ENCODE results near the gene SPTBN4. TPM values are rescaled to one million over a fixed set of nuclear protein-coding genes. Genes with fewer than 3 reads are reported as not detected.
A peak's percentile ranks its signal among the peaks of the same experiment; 100 is the strongest.

SPTBN4 gene
- total RNA-seq, 5 donors from 2014 or later (not counting 1 experiment from before 2014, with no cell fraction given), result 0.37 to 1.2 (median 0.66) TPM

- Mint-ChIP-seq H3K9me3 (no peaks in the 10 kb centered on the region), H3K4me3 (peak overlapping the region; percentile 84 to 87 (median 84))
- peak; percentile 37 to 80 (median 63) for DNase-seq
These were observed 45.7 kb upstream of the SPTBN4 start for GRCh38 chr19:40420766-40421765.

GRCh38 chr19:40421993-40422747 is 44.6 kb upstream of the SPTBN4 start:
- no peak overlapping the region for H3K4me3 ChIP-seq (ENCODE audit: control insufficient read depth in 1 of 2, extremely low read depth in 1 of 2, low read length in 1 of 2)
- DNase-seq (no peak), ATAC-seq (replicated peaks in 1 of 4) (no peak)
- no peaks in the 10 kb centered on the region for H3K9me3 Mint-ChIP-seq
- peak overlapping the region; percentile 84 to 87 (median 84) for H3K4me3 Mint-ChIP-seq
- H3K27ac Mint-ChIP-seq, result peak overlapping the region; percentile 96 to 97
- POLR2A ChIA-PET, result interaction anchor here in 1 of 2 donors (0.6 kb wide), 1 partner anchor 22 kb away, joined by 6 read pairs; the partner anchor contains the start of gene SERTAD3
- H3K27ac ChIP-seq (ENCODE audit: low read length), result peak overlapping the region; percentile 85
- H3K4me1 ChIP-seq (ENCODE audit: control insufficient read depth in 1 of 2, extremely low read depth in 1 of 2, insufficient read depth in 2 of 2, low read length in 2 of 2), result peaks cover 12 to 48% of the 10 kb centered on the region in 2 experiments
- CTCF ChIA-PET, result interaction anchor here in 1 of 2 donors (0.7 kb wide), 1 partner anchor 21 kb away, joined by 5 read pairs; no protein-coding TSS in a partner anchor
- H3K4me1 Mint-ChIP-seq, result peaks cover 40 to 42% (median 41%) of the 10 kb centered on the region in 3 donors
- H3K27me3 Mint-ChIP-seq, result no peaks in the 10 kb centered on the region
- 78% methylated on average over 10 of the region's 16 CpGs for WGBS (ENCODE audit: insufficient coverage)
- peaks cover 0 to 4% of the 10 kb centered on the region in 2 experiments for H3K27me3 ChIP-seq (replicated peaks in 1 of 2; ENCODE audit: control insufficient read depth in 2 of 2, extremely low read depth in 1 of 2, insufficient read depth in 2 of 2, low read length in 1 of 2)
- no peaks in the 10 kb centered on the region for H3K9me3 ChIP-seq
- H3K36me3 ChIP-seq (ENCODE audit: control insufficient read depth in 2 of 2, extremely low read depth in 1 of 2, insufficient read depth in 1 of 2, low read length in 1 of 2), result peaks cover 0 to 7% of the 10 kb centered on the region in 2 donors
- peaks cover 5% of the 10 kb centered on the region for H3K36me3 Mint-ChIP-seq

More at GRCh38 chr19:40420766-40421765, 45.7 kb upstream of the SPTBN4 start:
- Histone ChIP-seq H3K4me1 (ENCODE audit: control insufficient read depth in 1 of 2, extremely low read depth in 1 of 2, insufficient read depth in 2 of 2, low read length in 2 of 2) (peaks cover 9 to 50% of the 10 kb centered on the region in 2 experiments), H3K27ac (ENCODE audit: low read length) (peak overlapping the region; percentile 85), H3K9me3 (no peaks in the 10 kb centered on the region), H3K27me3 (replicated peaks in 1 of 2; ENCODE audit: control insufficient read depth in 2 of 2, extremely low read depth in 1 of 2, insufficient read depth in 2 of 2, low read length in 1 of 2) (peaks cover 0 to 4% of the 10 kb centered on the region in 2 experiments), H3K4me3 (ENCODE audit: control insufficient read depth in 1 of 2, extremely low read depth in 1 of 2, low read length in 1 of 2) (peak overlapping the region; percentile 89 to 98), H3K36me3 (ENCODE audit: control insufficient read depth in 2 of 2, extremely low read depth in 1 of 2, insufficient read depth in 1 of 2, low read length in 1 of 2) (peaks cover 0 to 7% of the 10 kb centered on the region in 2 donors)
- Mint-ChIP-seq H3K4me1 (peaks cover 40 to 45% (median 42%) of the 10 kb centered on the region in 3 donors), H3K36me3 (peaks cover 5% of the 10 kb centered on the region), H3K27ac (peak overlapping the region; percentile 96 to 97), H3K27me3 (no peaks in the 10 kb centered on the region)
- ChIA-PET POLR2A (interaction anchor here (0.6 to 1.0 kb wide), 6 partner anchors 10 to 994 kb away, joined by 3 to 7 read pairs (median 4); partner anchors contain the start of gene BLVRB (in 1 of the 2)), CTCF (interaction anchor here (0.5 to 1.8 kb wide), 21 partner anchors 10 to 888 kb away, joined by 3 to 12 read pairs (median 4); partner anchors contain the start of genes BLVRB (in 1 of the 2) and EID2B (in 1 of the 2))
- 2% methylated on average over 52 of the region's 56 CpGs for WGBS (ENCODE audit: insufficient coverage)
- ATAC-seq (replicated peaks in 1 of 4), result peak; percentile 40 to 53 (median 51)

GRCh38 chr19:40422748-40423566 is 43.8 kb upstream of the SPTBN4 start:
- ATAC-seq (replicated peaks in 1 of 4), result no peak
- Histone ChIP-seq H3K9me3 (no peaks in the 10 kb centered on the region), H3K4me3 (ENCODE audit: control insufficient read depth in 1 of 2, extremely low read depth in 1 of 2, low read length in 1 of 2) (no peak overlapping the region), H3K4me1 (ENCODE audit: control insufficient read depth in 1 of 2, extremely low read depth in 1 of 2, insufficient read depth in 2 of 2, low read length in 2 of 2) (peaks cover 12 to 46% of the 10 kb centered on the region in 2 experiments), H3K27ac (ENCODE audit: low read length) (peak overlapping the region; percentile 85), H3K36me3 (ENCODE audit: control insufficient read depth in 2 of 2, extremely low read depth in 1 of 2, insufficient read depth in 1 of 2, low read length in 1 of 2) (peaks cover 0 to 7% of the 10 kb centered on the region in 2 donors), H3K27me3 (replicated peaks in 1 of 2; ENCODE audit: control insufficient read depth in 2 of 2, extremely low read depth in 1 of 2, insufficient read depth in 2 of 2, low read length in 1 of 2) (no peaks in the 10 kb centered on the region)
- ChIA-PET POLR2A (interaction anchor here (0.6 to 1.0 kb wide), 2 partner anchors 21 to 43 kb away, joined by 3 to 6 read pairs; partner anchors contain the start of genes BLVRB (in 1 of the 2) and SERTAD3 (in 1 of the 2)), CTCF (no interaction called here)
- no peak for DNase-seq
- Mint-ChIP-seq H3K36me3 (peaks cover 5% of the 10 kb centered on the region), H3K4me1 (peaks cover 33 to 38% (median 38%) of the 10 kb centered on the region in 3 donors), H3K9me3 (no peaks in the 10 kb centered on the region), H3K4me3 (peak overlapping the region; percentile 53 to 87 (median 84)), H3K27ac (peak overlapping the region; percentile 96 to 97), H3K27me3 (no peaks in the 10 kb centered on the region)
- WGBS (ENCODE audit: insufficient coverage), result 95% methylated on average over 25 of the region's 31 CpGs

- Mint-ChIP-seq H3K27ac (peak overlapping the region; percentile 48 to 83), H3K36me3 (peaks cover 5% of the 10 kb centered on the region), H3K4me3 (peak overlapping the region; percentile 14 to 98 (median 21)), H3K27me3 (no peaks in the 10 kb centered on the region), H3K9me3 (no peaks in the 10 kb centered on the region), H3K4me1 (peaks cover 28 to 37% (median 32%) of the 10 kb centered on the region in 3 donors)
- H3K27me3 ChIP-seq (replicated peaks in 1 of 2; ENCODE audit: control insufficient read depth in 2 of 2, extremely low read depth in 1 of 2, insufficient read depth in 2 of 2, low read length in 1 of 2), result no peaks in the 10 kb centered on the region
- no peak for ATAC-seq (replicated peaks in 1 of 4)
- peak overlapping the region; percentile 89 for H3K27ac ChIP-seq (ENCODE audit: low read length)
- H3K9me3 ChIP-seq, result no peaks in the 10 kb centered on the region
- H3K4me3 ChIP-seq (ENCODE audit: control insufficient read depth in 1 of 2, extremely low read depth in 1 of 2, low read length in 1 of 2), result no peak overlapping the region
- H3K36me3 ChIP-seq (ENCODE audit: control insufficient read depth in 2 of 2, extremely low read depth in 1 of 2, insufficient read depth in 1 of 2, low read length in 1 of 2), result peaks cover 0 to 7% of the 10 kb centered on the region in 2 donors
- CTCF ChIA-PET, result no interaction called here
- WGBS (ENCODE audit: insufficient coverage), result 100% methylated on average over 1 of the region's 6 CpGs
- POLR2A ChIA-PET, result interaction anchor here in 1 of 2 donors (1.0 kb wide), 1 partner anchor 42 kb away, joined by 3 read pairs; the partner anchor contains the start of gene BLVRB
- no peak for DNase-seq
- H3K4me1 ChIP-seq (ENCODE audit: control insufficient read depth in 1 of 2, extremely low read depth in 1 of 2, insufficient read depth in 2 of 2, low read length in 2 of 2), result peaks cover 12 to 46% of the 10 kb centered on the region in 2 experiments
These were observed 42.9 kb upstream of the SPTBN4 start for GRCh38 chr19:40423938-40424337.

GRCh38 chr19:40424637-40425449 is 42.0 kb upstream of the SPTBN4 start:
- Histone ChIP-seq H3K4me3 (ENCODE audit: control insufficient read depth in 1 of 2, extremely low read depth in 1 of 2, low read length in 1 of 2) (peak overlapping the region; percentile 90 to 99), H3K9me3 (no peaks in the 10 kb centered on the region), H3K27me3 (replicated peaks in 1 of 2; ENCODE audit: control insufficient read depth in 2 of 2, extremely low read depth in 1 of 2, insufficient read depth in 2 of 2, low read length in 1 of 2) (no peaks in the 10 kb centered on the region), H3K36me3 (ENCODE audit: control insufficient read depth in 2 of 2, extremely low read depth in 1 of 2, insufficient read depth in 1 of 2, low read length in 1 of 2) (peaks cover 0 to 7% of the 10 kb centered on the region in 2 donors), H3K27ac (ENCODE audit: low read length) (peak overlapping the region; percentile 89), H3K4me1 (ENCODE audit: control insufficient read depth in 1 of 2, extremely low read depth in 1 of 2, insufficient read depth in 2 of 2, low read length in 2 of 2) (peaks cover 12 to 43% of the 10 kb centered on the region in 2 experiments)
- POLR2A ChIA-PET, result interaction anchor here (0.5 to 0.6 kb wide), 2 partner anchors 238 to 840 kb away, joined by 3 read pairs; no protein-coding TSS in a partner anchor
- Mint-ChIP-seq H3K27ac (peak overlapping the region; percentile 97 to 99), H3K27me3 (no peaks in the 10 kb centered on the region), H3K4me3 (peak overlapping the region; percentile 85 to 98 (median 94)), H3K4me1 (peaks cover 27 to 34% (median 32%) of the 10 kb centered on the region in 3 donors), H3K9me3 (no peaks in the 10 kb centered on the region), H3K36me3 (peaks cover 5% of the 10 kb centered on the region)
- peak in 2 of 35 experiments; percentile 13 to 34 for DNase-seq
- no peak for ATAC-seq (replicated peaks in 1 of 4)
- WGBS (ENCODE audit: insufficient coverage), result 5% methylated on average over 17 of the region's 28 CpGs
- CTCF ChIA-PET, result interaction anchor here (0.6 to 0.7 kb wide), 3 partner anchors 12 to 43 kb away, joined by 3 read pairs; no protein-coding TSS in a partner anchor

All from T-cell (primary cell).